Measurements from ENCODE around the gene FAM193A. TPM values are rescaled to one million over a fixed set of nuclear protein-coding genes. Genes with fewer than 3 reads are reported as not detected.
A peak's percentile ranks its signal among the peaks of the same experiment; 100 is the strongest.
"Not testable (repeated sequence)": the region's sequence is repeated elsewhere in the genome, so short reads cannot be mapped to it uniquely, and the experiment has no call there.

FAM193A gene
- total and polyA plus RNA-seq, 5 donors from 2014 or later: 0.71 to 44.3 (median 1.6) TPM

- H3K27ac ChIP-seq (ENCODE audit: insufficient read depth, low read length, poor library complexity, severe bottlenecking): no peak overlapping the region
- DNase-seq (no peak), ATAC-seq (ENCODE audit: low read depth in 2 of 2) (no peak)
- no peaks in the 10 kb centered on the region for H3K27me3 ChIP-seq (ENCODE audit: control insufficient read depth, insufficient read depth, low read length)
- H3K4me3 ChIP-seq (ENCODE audit: low read depth, low read length): no peak overlapping the region
- Mint-ChIP-seq H3K4me1 (peaks cover 11 to 25% (median 11%) of the 10 kb centered on the region in 4 donors), H3K27me3 (no peaks in the 10 kb centered on the region), H3K4me3 (no peak overlapping the region), H3K27ac (no peak overlapping the region), H3K36me3 (peaks cover 13% of the 10 kb centered on the region), H3K9me3 (peaks cover 0 to 2% (median 0%) of the 10 kb centered on the region in 7 donors)
- H3K9me3 ChIP-seq (ENCODE audit: control insufficient read depth in 2 of 2, low read length in 2 of 2): no peaks in the 10 kb centered on the region
- peaks cover 13% of the 10 kb centered on the region for H3K4me1 ChIP-seq (ENCODE audit: control insufficient read depth, insufficient read depth, low read length, poor library complexity, severe bottlenecking)
- peaks cover 22% of the 10 kb centered on the region for H3K36me3 ChIP-seq (ENCODE audit: control insufficient read depth, insufficient read depth, low read length)
These were observed 188.9 kb downstream of the FAM193A start for GRCh38 chr4:2725380-2725779.

GRCh38 chr4:2726881-2727280 is 190.4 kb downstream of the FAM193A start:
- peaks cover 11 to 25% (median 11%) of the 10 kb centered on the region in 4 donors for H3K4me1 Mint-ChIP-seq
- not testable (repeated sequence) for H3K27ac Mint-ChIP-seq; H3K27me3 ChIP-seq (ENCODE audit: control insufficient read depth, insufficient read depth, low read length); H3K9me3 Mint-ChIP-seq; H3K27ac ChIP-seq (ENCODE audit: insufficient read depth, low read length, poor library complexity, severe bottlenecking); H3K36me3 Mint-ChIP-seq; H3K4me3 ChIP-seq (ENCODE audit: low read depth, low read length); H3K9me3 ChIP-seq (ENCODE audit: control insufficient read depth in 2 of 2, low read length in 2 of 2); DNase-seq; ATAC-seq (ENCODE audit: low read depth in 2 of 2); H3K4me3 Mint-ChIP-seq; H3K27me3 Mint-ChIP-seq
- peaks cover 18% of the 10 kb centered on the region for H3K36me3 ChIP-seq (ENCODE audit: control insufficient read depth, insufficient read depth, low read length)
- peaks cover 13% of the 10 kb centered on the region for H3K4me1 ChIP-seq (ENCODE audit: control insufficient read depth, insufficient read depth, low read length, poor library complexity, severe bottlenecking)

- Histone ChIP-seq H3K9me3 (ENCODE audit: control insufficient read depth in 2 of 2, low read length in 2 of 2) (no peaks in the 10 kb centered on the region), H3K4me3 (ENCODE audit: low read depth, low read length) (no peak overlapping the region), H3K36me3 (ENCODE audit: control insufficient read depth, insufficient read depth, low read length) (peaks cover 25% of the 10 kb centered on the region), H3K27ac (ENCODE audit: insufficient read depth, low read length, poor library complexity, severe bottlenecking) (no peak overlapping the region), H3K4me1 (ENCODE audit: control insufficient read depth, insufficient read depth, low read length, poor library complexity, severe bottlenecking) (peaks cover 13% of the 10 kb centered on the region), H3K27me3 (ENCODE audit: control insufficient read depth, insufficient read depth, low read length) (no peaks in the 10 kb centered on the region)
- ATAC-seq (ENCODE audit: low read depth in 2 of 2) (no peak), DNase-seq (no peak)
- Mint-ChIP-seq H3K36me3 (peaks cover 12% of the 10 kb centered on the region), H3K27ac (no peak overlapping the region), H3K27me3 (no peaks in the 10 kb centered on the region), H3K9me3 (peaks cover 0 to 1% (median 0%) of the 10 kb centered on the region in 7 donors), H3K4me1 (peaks cover 8 to 17% (median 11%) of the 10 kb centered on the region in 4 donors), H3K4me3 (no peak overlapping the region)
These were observed 191.8 kb downstream of the FAM193A start for GRCh38 chr4:2728221-2728620.

- H3K27ac Mint-ChIP-seq: peak overlapping the region in 2 of 3 donors; percentile 25 to 38
These were observed 192.5 kb downstream of the FAM193A start for GRCh38 chr4:2728806-2729532.

GRCh38 chr4:2729533-2729875 is 193.1 kb downstream of the FAM193A start:
- no peak overlapping the region for H3K4me3 ChIP-seq (ENCODE audit: low read depth, low read length)
- no peak overlapping the region for H3K4me3 Mint-ChIP-seq
- peaks cover 31% of the 10 kb centered on the region for H3K36me3 ChIP-seq (ENCODE audit: control insufficient read depth, insufficient read depth, low read length)
- H3K9me3 Mint-ChIP-seq: peaks cover 0 to 4% (median 0%) of the 10 kb centered on the region in 7 donors
- H3K9me3 ChIP-seq (ENCODE audit: control insufficient read depth in 2 of 2, low read length in 2 of 2): no peaks in the 10 kb centered on the region
- no peak for DNase-seq
- no peak for ATAC-seq (ENCODE audit: low read depth in 2 of 2)
- peak overlapping the region in 2 of 3 donors; percentile 38 to 56 for H3K27ac Mint-ChIP-seq
- H3K4me1 Mint-ChIP-seq: peaks cover 1 to 8% (median 3%) of the 10 kb centered on the region in 4 donors
- H3K27me3 Mint-ChIP-seq: no peaks in the 10 kb centered on the region
- no peak overlapping the region for H3K27ac ChIP-seq (ENCODE audit: insufficient read depth, low read length, poor library complexity, severe bottlenecking)
- H3K27me3 ChIP-seq (ENCODE audit: control insufficient read depth, insufficient read depth, low read length): no peaks in the 10 kb centered on the region
- peaks cover 2% of the 10 kb centered on the region for H3K4me1 ChIP-seq (ENCODE audit: control insufficient read depth, insufficient read depth, low read length, poor library complexity, severe bottlenecking)
- peaks cover 15% of the 10 kb centered on the region for H3K36me3 Mint-ChIP-seq

More at GRCh38 chr4:2728806-2729532, 192.5 kb downstream of the FAM193A start:
- Mint-ChIP-seq H3K27me3 (no peaks in the 10 kb centered on the region), H3K36me3 (peaks cover 12% of the 10 kb centered on the region), H3K9me3 (peaks cover 0 to 1% (median 0%) of the 10 kb centered on the region in 7 donors), H3K4me1 (peaks cover 6 to 13% (median 7%) of the 10 kb centered on the region in 4 donors), H3K4me3 (no peak overlapping the region)
- H3K4me3 ChIP-seq (ENCODE audit: low read depth, low read length): no peak overlapping the region
- peaks cover 31% of the 10 kb centered on the region for H3K36me3 ChIP-seq (ENCODE audit: control insufficient read depth, insufficient read depth, low read length)
- no peaks in the 10 kb centered on the region for H3K27me3 ChIP-seq (ENCODE audit: control insufficient read depth, insufficient read depth, low read length)
- no peak overlapping the region for H3K27ac ChIP-seq (ENCODE audit: insufficient read depth, low read length, poor library complexity, severe bottlenecking)
- DNase-seq: no peak
- peaks cover 8% of the 10 kb centered on the region for H3K4me1 ChIP-seq (ENCODE audit: control insufficient read depth, insufficient read depth, low read length, poor library complexity, severe bottlenecking)
- no peak for ATAC-seq (ENCODE audit: low read depth in 2 of 2)
- H3K9me3 ChIP-seq (ENCODE audit: control insufficient read depth in 2 of 2, low read length in 2 of 2): no peaks in the 10 kb centered on the region

- Histone ChIP-seq H3K9me3 (ENCODE audit: control insufficient read depth in 2 of 2, low read length in 2 of 2) (peaks cover 3 to 12% of the 10 kb centered on the region in 2 experiments), H3K27ac (ENCODE audit: insufficient read depth, low read length, poor library complexity, severe bottlenecking) (no peak overlapping the region), H3K27me3 (ENCODE audit: control insufficient read depth, insufficient read depth, low read length) (no peaks in the 10 kb centered on the region), H3K36me3 (ENCODE audit: control insufficient read depth, insufficient read depth, low read length) (peaks cover 34% of the 10 kb centered on the region), H3K4me3 (ENCODE audit: low read depth, low read length) (no peak overlapping the region), H3K4me1 (ENCODE audit: control insufficient read depth, insufficient read depth, low read length, poor library complexity, severe bottlenecking) (no peaks in the 10 kb centered on the region)
- no peaks in the 10 kb centered on the region for H3K27me3 Mint-ChIP-seq
- H3K4me1 Mint-ChIP-seq: peaks cover 3 to 15% (median 9%) of the 10 kb centered on the region in 4 donors
- peak overlapping the region in 2 of 3 donors; percentile 21 to 65 for H3K27ac Mint-ChIP-seq
- H3K4me3 Mint-ChIP-seq: no peak overlapping the region
- peaks cover 0 to 10% (median 6%) of the 10 kb centered on the region in 7 donors for H3K9me3 Mint-ChIP-seq
- ATAC-seq (ENCODE audit: low read depth in 2 of 2) (no peak), DNase-seq (no peak)
- peaks cover 27% of the 10 kb centered on the region for H3K36me3 Mint-ChIP-seq
These were observed 195.5 kb downstream of the FAM193A start for GRCh38 chr4:2731907-2732317.

GRCh38 chr4:2732526-2732925 is 196.1 kb downstream of the FAM193A start:
- ATAC-seq (ENCODE audit: low read depth in 2 of 2) (no peak), DNase-seq (no peak)
- H3K9me3 Mint-ChIP-seq: peaks cover 0 to 10% (median 6%) of the 10 kb centered on the region in 7 donors
- peaks cover 3 to 15% (median 9%) of the 10 kb centered on the region in 4 donors for H3K4me1 Mint-ChIP-seq
- peaks cover 3 to 12% of the 10 kb centered on the region in 2 experiments for H3K9me3 ChIP-seq (ENCODE audit: control insufficient read depth in 2 of 2, low read length in 2 of 2)
- peaks cover 27% of the 10 kb centered on the region for H3K36me3 Mint-ChIP-seq
- peaks cover 34% of the 10 kb centered on the region for H3K36me3 ChIP-seq (ENCODE audit: control insufficient read depth, insufficient read depth, low read length)
- H3K4me3 Mint-ChIP-seq: no peak overlapping the region
- peak overlapping the region in 1 of 3 donors; percentile 21 for H3K27ac Mint-ChIP-seq
- H3K27me3 Mint-ChIP-seq: no peaks in the 10 kb centered on the region
- no peaks in the 10 kb centered on the region for H3K27me3 ChIP-seq (ENCODE audit: control insufficient read depth, insufficient read depth, low read length)
- no peak overlapping the region for H3K27ac ChIP-seq (ENCODE audit: insufficient read depth, low read length, poor library complexity, severe bottlenecking)
- no peak overlapping the region for H3K4me3 ChIP-seq (ENCODE audit: low read depth, low read length)
- no peaks in the 10 kb centered on the region for H3K4me1 ChIP-seq (ENCODE audit: control insufficient read depth, insufficient read depth, low read length, poor library complexity, severe bottlenecking)

All from CD4-positive, CD25-positive, alpha-beta regulatory T cell (primary cell).